K562 (cell line): ENCODE results near the gene PDE4A. TPM values are rescaled to one million over a fixed set of nuclear protein-coding genes. Genes with fewer than 3 reads are reported as not detected.

Experiments
- ATAC-seq: fragments of 200-7000 bp; cut with Tn5 transposase; 3 replicates; pipeline ENCODE4 v1.9.1; 2020; ENCODE audit warnings: moderate library complexity
- BruUV-seq: library from RNA; stranded (reverse); fragments of 400-500 nt; replicated peaks from 2 replicates; lab custom pipeline; 2021; lab: Mats Ljungman, UMichigan
- CTCF ChIA-PET: fragments of 300-600 bp; formaldehyde crosslinking; extraction: SDS; loops from one replicate; lab custom pipeline; 2021; ENCODE audit warnings: low intra/inter-chr PET ratio; lab: Yijun Ruan, JAX
- POLR2A ChIA-PET: fragments of 300-600, 350-650 bp; sonication (Branson Sonifier 250); formaldehyde crosslinking; extraction: SDS; loops from one replicate; lab custom pipeline; 2021; ENCODE audit warnings: antibody characterized with exemption, inconsistent platforms; lab: Yijun Ruan, JAX
- DNase-seq, 4 experiments: peaks; one replicate each; pipeline versions ENCODE4 v3.0.0 to v3.0.0-alpha.2; 2011 to 2018; ENCODE audit warnings: low spot score in 3 of 4, mixed read lengths in 3 of 4; ENCODE audit errors: extremely low read depth in 1 of 4
- FAIRE-seq: peaks from 2 replicates; lab custom pipeline; 2011; peaks lifted over from hg19 to GRCh38; lab: Jason Lieb, UNC
- H2AFZ ChIP-seq: 2 replicates; pipeline ENCODE4 v1.6.0; 2011; ENCODE audit warnings: low read depth, low read length, control low read depth, inconsistent platforms
- H3K27ac ChIP-seq: fragments of 200-600 bp; 3 replicates; pipeline ENCODE4 v1.8.0; 2011; ENCODE audit warnings: low read depth, mild to moderate bottlenecking, control low read depth, inconsistent platforms, low read length, moderate library complexity, mixed read lengths; ENCODE audit errors: extremely low read depth
- H3K27me3 ChIP-seq, 2 experiments: fragments of 300-600 bp in 1 of 2; 2 replicates in 1 of 2; 3 replicates in 1 of 2; pipeline versions ENCODE4 v1.6.0 to v1.8.0; 2011; ENCODE audit warnings: inconsistent platforms in 2 of 2, low read length in 2 of 2, mild to moderate bottlenecking in 1 of 2, mixed read lengths in 1 of 2, moderate library complexity in 1 of 2; ENCODE audit not compliant: control insufficient read depth in 2 of 2, insufficient read depth in 2 of 2
- H3K36me3 ChIP-seq: fragments of 300-600 bp; 3 replicates; pipeline ENCODE4 v1.8.0; 2011; ENCODE audit warnings: mild to moderate bottlenecking, low read length, inconsistent platforms; ENCODE audit not compliant: control insufficient read depth, insufficient read depth
- H3K4me1 ChIP-seq, 2 experiments: fragments of 200-600 bp in 1 of 2; replicated peaks in 1 of 2; 2 replicates in 1 of 2; 3 replicates in 1 of 2; pipeline versions ENCODE4 v1.5.1 to v1.8.0; 2011; ENCODE audit warnings: inconsistent platforms in 2 of 2, low read length in 2 of 2, mild to moderate bottlenecking in 1 of 2, mixed read lengths in 1 of 2, moderate library complexity in 1 of 2; ENCODE audit not compliant: control insufficient read depth in 2 of 2, insufficient read depth in 2 of 2
- H3K4me2 ChIP-seq: 2 replicates; pipeline ENCODE4 v1.6.1; 2011; ENCODE audit warnings: low read length, control low read depth, inconsistent platforms, mixed read lengths; ENCODE audit not compliant: insufficient read depth
- H3K4me3 ChIP-seq: fragments of 200-600 bp; sonication (generic), shearing (Covaris generic); 2 replicates; pipeline ENCODE4 v1.5.1; 2016; ENCODE audit warnings: control low read depth, inconsistent platforms
- H3K79me2 ChIP-seq: fragments of 200-600 bp; 3 replicates; pipeline ENCODE4 v1.8.0; 2011; ENCODE audit warnings: low read length, inconsistent platforms; ENCODE audit not compliant: control insufficient read depth, insufficient read depth
- H3K9ac ChIP-seq, 2 experiments: 2 replicates each; pipeline versions ENCODE4 v1.6.0 to v1.6.1; 2011; ENCODE audit warnings: low read depth in 2 of 2, low read length in 2 of 2, control low read depth in 1 of 2, inconsistent platforms in 1 of 2, mild to moderate bottlenecking in 1 of 2, mixed read lengths in 1 of 2; ENCODE audit not compliant: insufficient read depth in 1 of 2
- H3K9me1 ChIP-seq: one replicate; pipeline ENCODE4 v1.6.0; 2011; ENCODE audit warnings: inconsistent platforms, mild to moderate bottlenecking, low read length, moderate library complexity; ENCODE audit not compliant: control insufficient read depth, insufficient read depth
- H3K9me3 ChIP-seq: replicated peaks from 2 replicates; pipeline ENCODE4 v1.5.1; 2011; ENCODE audit warnings: low read depth, low read length, inconsistent platforms; ENCODE audit not compliant: control insufficient read depth, insufficient read depth
- H4K20me1 ChIP-seq: replicated peaks from 2 replicates; pipeline ENCODE4 v1.6.1; 2011; ENCODE audit warnings: low read length, inconsistent platforms, mixed read lengths; ENCODE audit not compliant: control insufficient read depth, insufficient read depth
- CTBP1 ChIP-seq: fragments of 450-650 bp; IDR thresholded peaks from 2 replicates; pipeline ENCODE4 v1.6.1; 2016; ENCODE audit warnings: borderline replicate concordance
- KDM1A ChIP-seq, 2 experiments: fragments of 450-650 bp; IDR thresholded peaks; 2 replicates each; pipeline ENCODE4 v1.6.1; 2016; ENCODE audit warnings: mild to moderate bottlenecking in 2 of 2
- ZNF347 ChIP-seq: fragments of 450-650 bp; formaldehyde crosslinking; IDR thresholded peaks from 2 replicates; pipeline ENCODE4 v1.4.0; 2020; ENCODE audit warnings: low read depth, mild to moderate bottlenecking, moderate library complexity
- WGBS: fragments of 100-300 bp; shearing (Covaris generic); methylation state at CpG from one replicate; pipeline ENCODE4 v1.1.6; 2016; ENCODE audit warnings: low coverage, mixed read lengths; ENCODE audit not compliant: insufficient coverage; ENCODE audit errors: missing lambda C conversion rate; 5-methylcytosine and 5-hydroxymethylcytosine counted together
- in situ Hi-C: fragments of 300-500 bp; cut with MboI; formaldehyde crosslinking; loops from 4 replicates; pipeline ENCODE4 v1.15.0; 2018; ENCODE audit warnings: inconsistent platforms, mixed read lengths
- intact Hi-C: fragments of 100-400 bp; cut with micrococcal nuclease; formaldehyde crosslinking; loops from 2 replicates; pipeline ENCODE4 v1.14.2; 2022
- polyA plus RNA-seq, 8 experiments: library from polyadenylated mRNA; depleted of rRNA in 4 of 8; stranded (reverse) in 5 of 8; unstranded in 3 of 8; fragments of >200 nt; fragmentation: Nextera tagmentation in 2 of 8; fragmentation: Illumina TruSeq in 1 of 8; extraction: Ambion mirVana in 2 of 8; extraction: Trizol in 1 of 8; gene quantifications; 2 replicates each; pipeline versions ENCODE4 v1.2.1 to v1.2.3, GENCODE V29; 2011 to 2014; ENCODE audit warnings: inconsistent platforms in 1 of 8, missing spikeins in 1 of 8
- total RNA-seq, 7 experiments: library from RNA; depleted of rRNA in 6 of 7; stranded (reverse); fragments of >200 nt in 6 of 7; fragmentation: Illumina TruSeq in 2 of 7; extraction: Trizol in 2 of 7; gene quantifications; 2 replicates each; pipeline versions ENCODE4 v1.2.1 to v1.2.3, GENCODE V29; 2011 to 2021; ENCODE audit warnings: low replicate concordance in 1 of 7

The PDE4A gene
- total and polyA plus RNA-seq, 9 of the 15 experiments (the other 6 are each of a cell fraction or from before 2014, with no cell fraction given) = 0.66 to 26.9 (median 4.6) TPM

DNA sequence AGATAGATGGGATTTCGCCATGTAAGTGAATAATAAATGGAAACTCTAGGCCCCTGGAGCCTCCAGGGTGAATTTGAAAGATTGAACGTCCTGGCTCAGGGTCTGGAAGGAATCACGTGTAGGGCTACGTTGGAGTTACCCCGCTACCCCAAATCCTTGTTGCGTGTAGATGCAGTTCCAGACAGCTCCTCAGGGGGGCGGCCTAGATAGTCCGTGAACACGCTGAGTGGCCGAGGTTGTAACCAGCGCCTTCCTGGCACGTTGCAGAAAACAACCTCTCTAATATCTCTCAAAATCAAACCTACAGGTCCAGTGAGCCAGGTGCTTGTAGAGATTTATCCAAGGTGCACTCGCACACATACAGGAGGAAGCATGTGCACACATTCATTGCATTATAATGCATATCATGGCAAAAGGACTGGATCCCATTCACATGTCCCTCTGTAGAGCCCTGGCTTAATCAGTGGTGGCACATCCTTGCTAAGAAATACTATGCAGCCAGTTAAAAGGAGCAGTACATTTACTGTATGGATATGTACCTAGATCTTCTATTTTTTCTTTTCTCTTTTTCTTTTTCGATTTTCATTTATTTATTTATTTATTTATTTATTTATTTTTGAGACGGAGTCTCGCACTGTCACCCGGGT lies 85.4 kb downstream of the PDE4A start (continued):
- 0 out of 2 replicates have a peak, but pooled peaks have one; percentile 11 for TF ChIP-seq CTBP1

- Histone ChIP-seq H3K27ac (no peak overlapping the region), H4K20me1 (no peaks in the 10 kb centered on the region), H3K36me3 (no peaks in the 10 kb centered on the region), H3K27me3 (peaks cover 0 to 1% of the 10 kb centered on the region in 2 experiments; a peak in 2 of 5 replicates), H3K9me1 (no peaks in the 10 kb centered on the region), H3K9me3 (no peaks in the 10 kb centered on the region), H3K4me3 (no peak overlapping the region), H3K4me1 (peaks cover 0 to 34% of the 10 kb centered on the region in 2 experiments; a peak in 3 of 5 replicates), H2AFZ (no peak overlapping the region), H3K4me2 (no peak overlapping the region), H3K9ac (no peak overlapping the region), H3K79me2 (peaks cover 6% of the 10 kb centered on the region; the same call in 2 of the 3 replicates)
- no peak for DNase-seq
- intact Hi-C loops (loop anchor here (5.0 kb wide), 1 partner anchor 34 kb away; the partner anchor contains the start of gene ATG4D), in situ Hi-C loops (no loop called here)
- no peak for FAIRE-seq
- CTCF ChIA-PET = no interaction called here
- POLR2A ChIA-PET = interaction anchor here (0.8 to 2.1 kb wide), 3 partner anchors 15 to 48 kb away, joined by 3 to 8 read pairs (median 5); no protein-coding TSS in a partner anchor
- BruUV-seq = no TSS peak
- 64% methylated on average over 11 of the region's 16 CpGs for WGBS
- no peak for ATAC-seq
- 0 out of 4 replicates have a peak, but pooled peaks of 1 of the 2 experiments have one; percentile 14 for TF ChIP-seq KDM1A (IDR thresholded peaks at IDR 0.05)
- no peak for TF ChIP-seq ZNF347 (CRISPR knock-in tag)
These were observed 87.7 kb downstream of the PDE4A start for GRCh38 chr19:10508036-10508435.
